GM23338 (cell line): ENCODE measurements around the gene FGFR3. TPM values are rescaled to one million over a fixed set of nuclear protein-coding genes. Genes with fewer than 3 reads are reported as not detected.

Experiments
- ATAC-seq: fragments of 200-7000 bp; cut with Tn5 transposase; 3 replicates; pipeline ENCODE4 v1.9.1; 2020
- DNase-seq: peaks from one replicate; pipeline ENCODE4 v3.0.0-alpha.2; 2015; ENCODE audit warnings: low spot score
- H2AFZ ChIP-seq: fragments of 200-600 bp; sonication (generic); 2 replicates; pipeline ENCODE4 v1.8.0; 2016; ENCODE audit warnings: antibody characterized with exemption, mild to moderate bottlenecking, moderate library complexity
- H3F3A ChIP-seq: fragments of 200-600 bp; sonication (generic); replicated peaks from 2 replicates; pipeline ENCODE4 v1.8.0; 2017; ENCODE audit warnings: antibody characterized with exemption, mixed run types, low read depth
- H3K27ac ChIP-seq: fragments of 200-600 bp; sonication (generic); 2 replicates; pipeline ENCODE4 v1.6.1; 2016; ENCODE audit warnings: low read depth
- H3K27me3 ChIP-seq: fragments of 200-600 bp; sonication (generic); 2 replicates; pipeline ENCODE4 v1.8.0; 2016; ENCODE audit warnings: mild to moderate bottlenecking, mixed run types, moderate library complexity; ENCODE audit not compliant: insufficient read depth
- H3K36me3 ChIP-seq: fragments of 200-600 bp; sonication (generic); 2 replicates; pipeline ENCODE4 v1.8.0; 2016; ENCODE audit warnings: mild to moderate bottlenecking; ENCODE audit not compliant: insufficient read depth
- H3K4me1 ChIP-seq: fragments of 200-600 bp; sonication (generic); 2 replicates; pipeline ENCODE4 v1.8.0; 2016; ENCODE audit warnings: mild to moderate bottlenecking, moderate library complexity; ENCODE audit not compliant: insufficient read depth
- H3K4me2 ChIP-seq: fragments of 200-600 bp; sonication (generic); 2 replicates; pipeline ENCODE4 v1.7.1; 2017; ENCODE audit warnings: mixed run types
- H3K4me3 ChIP-seq: fragments of 200-600 bp; sonication (generic); 2 replicates; pipeline ENCODE4 v1.6.1; 2016; ENCODE audit warnings: mixed run types
- H3K79me2 ChIP-seq: fragments of 200-600 bp; sonication (generic); replicated peaks from 2 replicates; pipeline ENCODE4 v1.8.0; 2017; ENCODE audit warnings: mild to moderate bottlenecking; ENCODE audit not compliant: insufficient read depth
- H3K9me2 ChIP-seq: fragments of 200-600 bp; sonication (generic); 2 replicates; pipeline ENCODE4 v1.8.0; 2017; ENCODE audit not compliant: insufficient read depth
- H4K20me1 ChIP-seq: fragments of 200-600 bp; sonication (generic); replicated peaks from 2 replicates; pipeline ENCODE4 v1.8.0; 2017; ENCODE audit warnings: mild to moderate bottlenecking; ENCODE audit not compliant: insufficient read depth
- H3K27ac Mint-ChIP-seq: 2 replicates; pipeline ENCODE4 v1.8.0; 2020; ENCODE audit warnings: inconsistent platforms, mild to moderate bottlenecking, moderate library complexity, mixed read lengths
- H3K27me3 Mint-ChIP-seq: 3 replicates; pipeline ENCODE4 v1.8.0; 2022; ENCODE audit warnings: low read depth, mild to moderate bottlenecking, moderate library complexity, mixed read lengths, inconsistent platforms; ENCODE audit not compliant: insufficient read depth, poor library complexity
- H3K36me3 Mint-ChIP-seq: 3 replicates; pipeline ENCODE4 v1.8.0; 2021; ENCODE audit warnings: low read depth, mild to moderate bottlenecking, inconsistent platforms, moderate library complexity, mixed read lengths
- H3K4me1 Mint-ChIP-seq: 3 replicates; pipeline ENCODE4 v1.8.0; 2020; ENCODE audit warnings: mild to moderate bottlenecking, inconsistent platforms, mixed read lengths
- H3K4me3 Mint-ChIP-seq: 3 replicates; pipeline ENCODE4 v1.8.0; 2021; ENCODE audit warnings: moderate library complexity, mild to moderate bottlenecking, inconsistent platforms, mixed read lengths
- H3K9me3 Mint-ChIP-seq: 3 replicates; pipeline ENCODE4 v1.8.0; 2020; ENCODE audit warnings: moderate library complexity, mild to moderate bottlenecking, inconsistent platforms, mixed read lengths
- CREB1 ChIP-seq: fragments of 250-450 bp; sonication (Bioruptor Pico); IDR thresholded peaks from 2 replicates; pipeline ENCODE4 v1.5.0; 2020; ENCODE audit warnings: low read depth, mild to moderate bottlenecking, moderate library complexity
- CTCF ChIP-seq, 2 experiments: fragments of 200-600 bp in 1 of 2; sonication (generic) in 1 of 2; conservative IDR thresholded peaks; 2 replicates each; pipeline versions ENCODE4 v1.5.1 to v1.6.1; 2016 to 2017; ENCODE audit warnings: antibody characterized with exemption in 2 of 2, low read depth in 2 of 2, mild to moderate bottlenecking in 2 of 2, moderate library complexity in 1 of 2
- EZH2 ChIP-seq: fragments of 200-600 bp; sonication (generic); IDR thresholded peaks from one replicate; pipeline ENCODE4 v1.8.0; 2017; ENCODE audit warnings: antibody characterized with exemption, mild to moderate bottlenecking, low read depth; ENCODE audit not compliant: unreplicated experiment
- EZH2phosphoT487 ChIP-seq: fragments of 200-600 bp; sonication (generic); IDR thresholded peaks from one replicate; pipeline ENCODE4 v1.8.1; 2018; ENCODE audit warnings: antibody characterized with exemption; ENCODE audit not compliant: unreplicated experiment
- JUNB ChIP-seq: IDR thresholded peaks from one replicate; pipeline ENCODE4 v1.6.1; 2016; ENCODE audit warnings: antibody characterized with exemption; ENCODE audit not compliant: unreplicated experiment
- NANOG ChIP-seq: IDR thresholded peaks from 2 replicates; pipeline ENCODE4 v1.6.1; 2016; ENCODE audit warnings: antibody characterized with exemption, borderline replicate concordance
- POLR2AphosphoS5 ChIP-seq: IDR thresholded peaks from 2 replicates; pipeline ENCODE4 v1.6.1; 2016; ENCODE audit warnings: antibody characterized with exemption, low read depth
- REST ChIP-seq: IDR thresholded peaks from one replicate; pipeline ENCODE4 v1.6.1; 2018; ENCODE audit warnings: antibody characterized with exemption; ENCODE audit not compliant: unreplicated experiment
- STAT1 ChIP-seq: IDR thresholded peaks from one replicate; pipeline ENCODE4 v1.6.1; 2016; ENCODE audit warnings: antibody characterized with exemption; ENCODE audit not compliant: unreplicated experiment
- ZNF114 ChIP-seq: fragments of 250-450 bp; sonication (Bioruptor Pico); IDR thresholded peaks from 2 replicates; pipeline ENCODE4 v1.5.0; 2020; ENCODE audit warnings: mild to moderate bottlenecking, moderate library complexity
- ZNF331 ChIP-seq: fragments of 250-450 bp; sonication (Bioruptor Pico); IDR thresholded peaks from 2 replicates; pipeline ENCODE4 v1.5.0; 2020; ENCODE audit warnings: low read depth, mild to moderate bottlenecking, moderate library complexity
- ZNF462 ChIP-seq: fragments of 250-450 bp; sonication (Bioruptor Pico); IDR thresholded peaks from 2 replicates; pipeline ENCODE4 v1.5.0; 2020; ENCODE audit warnings: mild to moderate bottlenecking, moderate library complexity
- polyA plus RNA-seq: library from polyadenylated mRNA; unstranded; fragments of >200 nt; fragmentation: Nextera tagmentation; extraction: Ambion mirVana; gene quantifications from 2 replicates; pipeline ENCODE4 v1.2.1, GENCODE V29; 2016
- total RNA-seq: library from RNA; depleted of rRNA; stranded (reverse); fragments of >200 nt; shearing (Covaris generic); gene quantifications from 2 replicates; pipeline ENCODE4 v1.2.3, GENCODE V29; 2014
- TF ChIP-seq, protein P1 (sequence below): IDR thresholded peaks from 2 replicates; pipeline ENCODE4 v1.6.1; 2016; ENCODE audit warnings: antibody characterized with exemption

FGFR3 gene
- total and polyA plus RNA-seq, 2 experiments from 2014 or later, result 3.6 to 17.4 TPM

GRCh38 chr4:1797861-1798579 lies 4.9 kb downstream of the FGFR3 start:
- peaks cover 4% of the 10 kb centered on the region; the same call in 1 of the 2 replicates for H4K20me1 ChIP-seq
- no peak for DNase-seq
- H3K36me3 ChIP-seq, result no peaks in the 10 kb centered on the region
- H3K4me3 ChIP-seq, result no peak overlapping the region
- H3K27me3 ChIP-seq, result peaks cover 22% of the 10 kb centered on the region
- Mint-ChIP-seq H3K36me3 (no peaks in the 10 kb centered on the region), H3K9me3 (no peaks in the 10 kb centered on the region), H3K27me3 (peaks cover 12% of the 10 kb centered on the region), H3K4me1 (no peaks in the 10 kb centered on the region), H3K4me3 (no peak overlapping the region), H3K27ac (no peak overlapping the region)
- no peaks in the 10 kb centered on the region for H3K4me1 ChIP-seq
- no peak for TF ChIP-seq EZH2
- no peak for TF ChIP-seq ZNF462 (CRISPR knock-in tag)
- TF ChIP-seq, protein P1, sequence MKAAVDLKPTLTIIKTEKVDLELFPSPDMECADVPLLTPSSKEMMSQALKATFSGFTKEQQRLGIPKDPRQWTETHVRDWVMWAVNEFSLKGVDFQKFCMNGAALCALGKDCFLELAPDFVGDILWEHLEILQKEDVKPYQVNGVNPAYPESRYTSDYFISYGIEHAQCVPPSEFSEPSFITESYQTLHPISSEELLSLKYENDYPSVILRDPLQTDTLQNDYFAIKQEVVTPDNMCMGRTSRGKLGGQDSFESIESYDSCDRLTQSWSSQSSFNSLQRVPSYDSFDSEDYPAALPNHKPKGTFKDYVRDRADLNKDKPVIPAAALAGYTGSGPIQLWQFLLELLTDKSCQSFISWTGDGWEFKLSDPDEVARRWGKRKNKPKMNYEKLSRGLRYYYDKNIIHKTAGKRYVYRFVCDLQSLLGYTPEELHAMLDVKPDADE, result no peak
- no peak for TF ChIP-seq NANOG
- TF ChIP-seq EZH2phosphoT487, result no peak
- TF ChIP-seq STAT1, result no peak
- no peak for TF ChIP-seq JUNB
- TF ChIP-seq REST, result no peak
- no peak for TF ChIP-seq CTCF (conservative IDR thresholded peaks at IDR 0.05; ENCODE audit: low read depth in 2 of 2)
- TF ChIP-seq ZNF114 (CRISPR knock-in tag), result no peak
- no peak for TF ChIP-seq CREB1 (CRISPR knock-in tag)
- no peak for TF ChIP-seq ZNF331 (CRISPR knock-in tag)
- TF ChIP-seq POLR2AphosphoS5, result no peak
- H2AFZ ChIP-seq, result no peak overlapping the region
- ATAC-seq, result no peak
- H3K27ac ChIP-seq, result no peak overlapping the region
- H3F3A ChIP-seq, result no peaks in the 10 kb centered on the region
- no peaks in the 10 kb centered on the region for H3K9me2 ChIP-seq
- no peaks in the 10 kb centered on the region for H3K79me2 ChIP-seq
- H3K4me2 ChIP-seq, result no peak overlapping the region
